ENCODE data around the gene CD83.

CD83 gene

DNA sequence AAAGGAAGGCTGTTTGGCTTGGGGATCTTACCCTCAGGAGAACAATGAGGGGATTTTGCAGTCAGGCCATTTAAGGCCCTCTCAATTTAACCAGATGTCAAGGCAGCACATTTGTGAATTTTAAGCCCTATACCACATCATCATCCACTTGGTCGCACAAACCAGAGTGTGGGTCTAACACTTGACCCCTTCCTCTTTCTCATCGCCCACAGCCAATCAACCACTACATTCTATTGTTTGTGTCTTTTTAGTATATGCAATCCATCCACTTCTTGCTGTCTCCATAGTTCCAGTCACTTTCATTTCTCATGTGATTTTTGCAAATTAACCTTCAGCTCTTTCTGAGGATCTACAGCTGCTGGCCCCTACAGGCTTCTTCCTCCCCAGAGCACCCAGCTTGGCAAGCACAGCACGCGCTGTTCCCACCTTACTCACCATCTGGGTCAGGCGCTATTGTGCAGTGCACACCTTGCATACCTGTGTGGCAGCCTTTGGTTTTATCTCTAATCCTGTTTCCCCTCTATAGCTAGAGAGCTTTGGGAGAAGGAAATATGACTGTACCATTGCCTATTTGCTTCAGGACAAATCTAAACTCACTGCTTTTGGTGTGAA is 32.3 kb upstream of the CD83 start:
- Histone ChIP-seq H3K9me2 (replicated peaks; ENCODE audit: insufficient read depth, low read length) (no peaks in the 10 kb centered on the region), H3K79me2 (ENCODE audit: low read length) (no peaks in the 10 kb centered on the region), H3F3A (ENCODE audit: insufficient read depth, low read length) (no peaks in the 10 kb centered on the region), H3K27ac (ENCODE audit: low read length) (no peak overlapping the region), H3K9ac (ENCODE audit: low read length) (no peak overlapping the region), H3K9me3 (replicated peaks; ENCODE audit: insufficient read depth, low read length) (no peaks in the 10 kb centered on the region), H3K4me1 (ENCODE audit: low read length) (no peaks in the 10 kb centered on the region), H3K4me2 (ENCODE audit: low read depth, low read length) (no peak overlapping the region), H2AFZ (ENCODE audit: low read length) (no peak overlapping the region), H4K20me1 (ENCODE audit: insufficient read depth, low read length) (no peaks in the 10 kb centered on the region), H3K36me3 (replicated peaks; ENCODE audit: insufficient read depth, low read length) (no peaks in the 10 kb centered on the region), H3K27me3 (replicated peaks; ENCODE audit: insufficient read depth, low read length) (peaks cover 19% of the 10 kb centered on the region), H3K4me3 (ENCODE audit: low read length) (no peak overlapping the region)
- DNase-seq, result no peak
- TF ChIP-seq EZH2phosphoT487 (IDR thresholded peaks at IDR 0.05; ENCODE audit: low read length), result no peak
- TF ChIP-seq, protein P1, sequence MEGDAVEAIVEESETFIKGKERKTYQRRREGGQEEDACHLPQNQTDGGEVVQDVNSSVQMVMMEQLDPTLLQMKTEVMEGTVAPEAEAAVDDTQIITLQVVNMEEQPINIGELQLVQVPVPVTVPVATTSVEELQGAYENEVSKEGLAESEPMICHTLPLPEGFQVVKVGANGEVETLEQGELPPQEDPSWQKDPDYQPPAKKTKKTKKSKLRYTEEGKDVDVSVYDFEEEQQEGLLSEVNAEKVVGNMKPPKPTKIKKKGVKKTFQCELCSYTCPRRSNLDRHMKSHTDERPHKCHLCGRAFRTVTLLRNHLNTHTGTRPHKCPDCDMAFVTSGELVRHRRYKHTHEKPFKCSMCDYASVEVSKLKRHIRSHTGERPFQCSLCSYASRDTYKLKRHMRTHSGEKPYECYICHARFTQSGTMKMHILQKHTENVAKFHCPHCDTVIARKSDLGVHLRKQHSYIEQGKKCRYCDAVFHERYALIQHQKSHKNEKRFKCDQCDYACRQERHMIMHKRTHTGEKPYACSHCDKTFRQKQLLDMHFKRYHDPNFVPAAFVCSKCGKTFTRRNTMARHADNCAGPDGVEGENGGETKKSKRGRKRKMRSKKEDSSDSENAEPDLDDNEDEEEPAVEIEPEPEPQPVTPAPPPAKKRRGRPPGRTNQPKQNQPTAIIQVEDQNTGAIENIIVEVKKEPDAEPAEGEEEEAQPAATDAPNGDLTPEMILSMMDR (IDR thresholded peaks at IDR 0.05; ENCODE audit: low read length), result no peak
- TF ChIP-seq EZH2 (optimal IDR thresholded peaks at IDR 0.05; ENCODE audit: low read depth, low read length), result no peak

DNA sequence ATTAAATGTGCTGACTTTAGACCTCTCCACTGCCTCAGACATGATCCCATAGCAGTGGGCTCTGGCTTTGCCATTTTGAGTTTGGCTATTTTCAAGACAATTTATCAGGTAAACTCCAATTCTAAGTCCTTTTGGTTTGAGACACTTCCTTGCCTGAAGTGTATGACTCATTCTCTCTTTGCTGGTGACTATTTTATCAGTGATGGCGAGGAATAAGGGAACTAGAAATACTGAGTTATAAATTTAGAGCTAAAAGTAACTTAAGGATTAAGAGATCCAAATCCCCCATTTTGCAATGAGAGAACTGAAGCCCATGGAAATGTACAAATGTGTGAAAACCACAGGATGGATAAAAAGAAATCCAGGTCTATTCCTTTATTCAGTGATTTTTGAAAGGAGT is 30.9 kb upstream of the CD83 start:
- Histone ChIP-seq H3K4me2 (ENCODE audit: low read depth, low read length) (no peak overlapping the region), H3K79me2 (ENCODE audit: low read length) (no peaks in the 10 kb centered on the region), H3K4me3 (ENCODE audit: low read length) (no peak overlapping the region), H3F3A (ENCODE audit: insufficient read depth, low read length) (no peaks in the 10 kb centered on the region), H3K27me3 (replicated peaks; ENCODE audit: insufficient read depth, low read length) (peaks cover 27% of the 10 kb centered on the region), H4K20me1 (ENCODE audit: insufficient read depth, low read length) (no peaks in the 10 kb centered on the region), H3K9me2 (replicated peaks; ENCODE audit: insufficient read depth, low read length) (no peaks in the 10 kb centered on the region), H3K36me3 (replicated peaks; ENCODE audit: insufficient read depth, low read length) (no peaks in the 10 kb centered on the region), H3K27ac (ENCODE audit: low read length) (no peak overlapping the region), H3K9ac (ENCODE audit: low read length) (no peak overlapping the region), H3K4me1 (ENCODE audit: low read length) (no peaks in the 10 kb centered on the region), H3K9me3 (replicated peaks; ENCODE audit: insufficient read depth, low read length) (no peaks in the 10 kb centered on the region), H2AFZ (ENCODE audit: low read length) (no peak overlapping the region)
- no peak for TF ChIP-seq EZH2phosphoT487 (IDR thresholded peaks at IDR 0.05; ENCODE audit: low read length)
- no peak for TF ChIP-seq EZH2 (optimal IDR thresholded peaks at IDR 0.05; ENCODE audit: low read depth, low read length)
- TF ChIP-seq, protein P1 (IDR thresholded peaks at IDR 0.05; ENCODE audit: low read length), result no peak
- DNase-seq, result no peak

DNA sequence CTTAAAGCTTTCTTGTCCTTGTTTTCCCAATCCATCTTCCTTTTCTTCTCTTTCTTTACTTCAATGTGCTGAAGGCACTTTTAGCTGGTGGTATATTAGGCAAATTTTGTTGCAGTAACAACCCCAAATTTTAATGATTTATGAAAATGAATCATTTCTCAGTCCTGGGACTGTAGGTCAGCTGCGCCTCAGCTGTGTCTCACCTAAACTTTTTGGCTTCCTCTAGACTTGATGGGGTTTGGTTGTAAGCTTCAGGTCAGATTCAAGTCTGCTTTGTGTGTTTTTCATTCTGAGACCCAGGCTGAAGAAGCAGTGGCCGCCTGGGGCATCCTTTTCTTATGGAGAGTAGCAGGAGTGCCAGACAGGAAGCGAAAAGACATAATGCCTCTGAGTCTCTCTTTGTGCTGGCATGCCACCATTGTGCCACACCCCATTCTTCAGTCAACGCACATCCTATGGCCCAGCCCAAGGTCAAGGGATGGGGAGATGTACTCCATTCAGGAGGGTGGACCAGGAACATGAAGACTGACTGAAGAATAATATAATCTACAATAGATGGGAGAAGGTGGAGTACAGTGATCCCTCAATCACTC is 28.9 kb upstream of the CD83 start:
- Histone ChIP-seq H3F3A (ENCODE audit: insufficient read depth, low read length) (no peaks in the 10 kb centered on the region), H3K4me1 (ENCODE audit: low read length) (no peaks in the 10 kb centered on the region), H3K27me3 (replicated peaks; ENCODE audit: insufficient read depth, low read length) (peaks cover 32% of the 10 kb centered on the region), H3K27ac (ENCODE audit: low read length) (no peak overlapping the region), H3K9ac (ENCODE audit: low read length) (no peak overlapping the region), H3K9me3 (replicated peaks; ENCODE audit: insufficient read depth, low read length) (no peaks in the 10 kb centered on the region), H3K79me2 (ENCODE audit: low read length) (no peaks in the 10 kb centered on the region), H3K36me3 (replicated peaks; ENCODE audit: insufficient read depth, low read length) (no peaks in the 10 kb centered on the region), H3K4me2 (ENCODE audit: low read depth, low read length) (no peak overlapping the region; the same call in 1 of the 2 replicates), H3K4me3 (ENCODE audit: low read length) (no peak overlapping the region), H4K20me1 (ENCODE audit: insufficient read depth, low read length) (no peaks in the 10 kb centered on the region), H2AFZ (ENCODE audit: low read length) (no peak overlapping the region), H3K9me2 (replicated peaks; ENCODE audit: insufficient read depth, low read length) (no peaks in the 10 kb centered on the region)
- TF ChIP-seq EZH2 (optimal IDR thresholded peaks at IDR 0.05; ENCODE audit: low read depth, low read length) (no peak), EZH2phosphoT487 (IDR thresholded peaks at IDR 0.05; ENCODE audit: low read length) (no peak)
- TF ChIP-seq, protein P1 (IDR thresholded peaks at IDR 0.05; ENCODE audit: low read length), result no peak
- DNase-seq, result no peak

All from MM.1S (cell line).